ENCODE measurements around the gene ASB18.
A peak's percentile ranks its signal among the peaks of the same experiment; 100 is the strongest.

Gene ASB18

DNA sequence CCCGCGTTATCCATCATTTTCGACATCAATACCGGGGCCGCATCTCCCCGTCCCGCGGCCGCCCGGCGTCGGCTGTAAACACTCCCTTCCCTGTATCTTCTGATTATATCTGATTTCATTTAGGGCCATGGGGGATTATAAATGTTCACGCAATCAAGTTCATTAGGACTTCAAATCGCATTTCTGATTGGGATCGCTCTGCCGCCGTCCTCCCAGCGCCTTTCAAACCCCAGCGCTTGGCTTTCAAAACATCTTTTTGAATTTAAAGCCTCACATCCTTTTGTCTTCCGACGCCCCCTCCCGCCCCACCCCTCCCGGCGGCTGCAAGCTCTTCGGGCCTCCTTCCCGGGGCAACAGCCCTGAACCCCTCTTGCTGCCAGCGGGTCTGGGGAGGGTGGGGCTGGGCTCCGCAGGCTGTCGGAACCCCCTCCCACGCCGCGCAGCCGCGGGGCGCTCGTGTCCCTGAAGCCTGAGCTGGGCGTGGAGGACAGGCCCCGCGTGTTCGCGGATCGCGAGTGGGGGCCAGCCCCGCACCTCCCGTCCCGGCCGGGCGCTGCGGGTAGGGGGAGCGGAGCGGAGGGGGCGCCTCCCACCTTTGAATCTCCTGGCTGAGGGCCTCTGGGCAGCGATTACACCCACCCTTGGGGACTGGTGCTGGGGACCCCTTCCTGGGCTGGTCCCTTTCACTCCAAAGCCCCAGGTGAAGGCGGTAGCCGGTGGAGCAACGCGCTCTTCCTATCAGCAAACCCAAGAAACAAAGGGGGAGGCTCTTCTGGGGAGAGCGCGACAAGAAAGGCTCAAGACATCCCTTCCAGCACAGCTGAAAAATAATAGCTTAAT, 84.8 kb downstream of the ASB18 start:
- no peak for TF ChIP-seq FOXP2 (optimal IDR thresholded peaks at IDR 0.05; ENCODE audit: control extremely low read depth, extremely low read length, insufficient read depth)
- no peak for TF ChIP-seq POLR2AphosphoS5 (IDR thresholded peaks at IDR 0.05; ENCODE audit: borderline replicate concordance, low read depth, low read length)
- no peak for TF ChIP-seq EZH2 (IDR thresholded peaks at IDR 0.05)
- no peak for DNase-seq (ENCODE audit: low read depth, low spot score)
- Histone ChIP-seq H3K9me3 (ENCODE audit: low read depth, low read length) (no peaks in the 10 kb centered on the region), H3K36me3 (ENCODE audit: insufficient read depth, low read length) (no peaks in the 10 kb centered on the region), H3K4me3 (peak overlapping the region; percentile 81), H3K27ac (no peak overlapping the region), H3K9ac (ENCODE audit: insufficient read length) (no peak overlapping the region)

DNA sequence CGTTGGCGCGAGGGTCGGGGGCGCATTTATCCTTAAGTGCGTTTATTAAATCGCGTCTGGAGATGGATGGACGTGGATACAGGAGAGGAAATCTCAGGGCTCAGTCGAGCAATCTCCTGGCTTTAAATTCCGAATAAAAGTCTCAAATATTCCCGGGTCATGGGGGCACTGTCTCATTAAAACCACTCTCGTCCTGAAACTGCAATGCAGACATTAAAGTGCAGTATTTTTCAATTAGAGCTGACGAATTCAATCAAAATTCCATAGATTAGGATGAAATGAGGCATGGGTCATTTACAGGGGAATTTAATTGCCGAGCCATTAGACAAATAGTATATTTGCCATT, 85.3 kb downstream of the ASB18 start:
- Histone ChIP-seq H3K4me3 (peak overlapping the region; percentile 81), H3K27ac (no peak overlapping the region), H3K9me3 (ENCODE audit: low read depth, low read length) (no peaks in the 10 kb centered on the region), H3K9ac (ENCODE audit: insufficient read length) (peak overlapping the region; percentile 40), H3K36me3 (ENCODE audit: insufficient read depth, low read length) (no peaks in the 10 kb centered on the region)
- no peak for TF ChIP-seq FOXP2 (optimal IDR thresholded peaks at IDR 0.05; ENCODE audit: control extremely low read depth, extremely low read length, insufficient read depth)
- no peak for TF ChIP-seq POLR2AphosphoS5 (IDR thresholded peaks at IDR 0.05; ENCODE audit: borderline replicate concordance, low read depth, low read length)
- no peak for TF ChIP-seq EZH2 (IDR thresholded peaks at IDR 0.05)
- no peak for DNase-seq (ENCODE audit: low read depth, low spot score)

DNA sequence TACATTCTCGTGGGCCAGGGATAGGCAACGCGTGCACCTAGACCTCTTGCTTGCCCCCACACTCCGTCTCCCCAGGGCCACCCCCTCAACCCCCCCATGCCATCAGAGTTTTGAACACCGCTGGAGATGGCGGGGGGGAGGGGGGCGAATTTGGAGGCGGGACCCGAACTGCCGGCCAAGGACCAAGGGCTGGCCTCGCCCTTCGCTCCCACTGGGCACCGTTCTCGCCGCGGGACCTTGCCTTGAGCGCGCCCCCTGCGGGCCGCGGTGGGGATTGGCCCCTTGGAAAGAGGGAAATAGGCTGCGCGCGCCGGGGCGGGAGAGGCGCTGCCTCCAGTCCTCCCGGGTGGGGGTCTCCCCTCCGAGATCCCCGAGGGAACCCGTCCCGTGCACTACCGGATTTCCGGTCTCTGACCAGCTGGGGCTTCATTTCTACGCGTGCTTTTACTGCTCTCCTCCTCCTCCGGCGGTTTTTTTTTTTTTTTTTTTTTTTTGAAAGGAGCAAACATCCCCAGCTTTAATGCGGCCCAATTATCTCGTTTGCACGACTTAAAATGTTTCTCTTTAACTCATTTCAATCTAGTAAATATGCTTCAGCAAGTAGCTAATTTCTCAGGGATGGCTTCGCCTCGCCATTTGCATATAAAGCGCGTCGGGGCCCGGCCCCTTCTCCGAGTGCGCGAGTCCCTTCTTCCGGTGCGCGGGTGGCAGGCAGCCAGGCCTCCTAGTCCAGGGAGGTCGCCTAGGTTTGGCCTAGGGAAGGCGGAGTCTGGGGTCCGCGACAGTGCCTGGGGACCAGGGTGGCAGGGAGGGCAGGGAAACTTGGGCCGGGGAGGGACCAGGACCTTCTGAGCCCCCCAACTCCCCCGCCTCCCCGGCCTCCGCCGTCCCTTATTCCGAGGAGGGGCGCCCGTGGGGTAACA, 86.0 kb downstream of the ASB18 start:
- H3K36me3 ChIP-seq (ENCODE audit: insufficient read depth, low read length) = no peaks in the 10 kb centered on the region
- H3K9ac ChIP-seq (ENCODE audit: insufficient read length) = peak overlapping the region; percentile 40
- no peaks in the 10 kb centered on the region for H3K9me3 ChIP-seq (ENCODE audit: low read depth, low read length)
- no peak overlapping the region for H3K27ac ChIP-seq
- H3K4me3 ChIP-seq = peak overlapping the region; percentile 81
- no peak for DNase-seq (ENCODE audit: low read depth, low spot score)
- no peak for TF ChIP-seq POLR2AphosphoS5 (IDR thresholded peaks at IDR 0.05; ENCODE audit: borderline replicate concordance, low read depth, low read length)
- no peak for TF ChIP-seq EZH2 (IDR thresholded peaks at IDR 0.05)
- no peak for TF ChIP-seq FOXP2 (optimal IDR thresholded peaks at IDR 0.05; ENCODE audit: control extremely low read depth, extremely low read length, insufficient read depth)

DNA sequence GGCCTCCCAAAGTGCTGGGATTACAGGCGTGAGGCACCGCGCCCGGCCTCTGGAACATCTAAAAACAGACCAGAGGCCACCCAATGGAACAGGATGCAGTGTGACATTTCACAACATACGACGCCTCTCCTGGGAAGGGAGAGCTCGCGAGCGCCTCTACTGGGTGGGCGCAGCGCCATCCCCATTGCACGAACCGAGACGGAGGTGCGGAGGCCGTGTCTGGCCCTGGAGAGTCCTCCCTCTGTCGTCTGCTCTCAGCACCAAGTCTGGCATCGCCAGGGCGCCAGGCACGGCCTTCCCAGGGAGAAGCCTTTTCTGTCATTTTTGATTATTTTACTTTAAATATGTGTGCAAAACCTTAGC, 86.6 kb downstream of the ASB18 start:
- no peaks in the 10 kb centered on the region for H3K9me3 ChIP-seq (ENCODE audit: low read depth, low read length)
- H3K4me3 ChIP-seq = peak overlapping the region; percentile 81
- no peak overlapping the region for H3K9ac ChIP-seq (ENCODE audit: insufficient read length)
- TF ChIP-seq EZH2 (IDR thresholded peaks at IDR 0.05) = no peak
- no peak for TF ChIP-seq POLR2AphosphoS5 (IDR thresholded peaks at IDR 0.05; ENCODE audit: borderline replicate concordance, low read depth, low read length)
- TF ChIP-seq FOXP2 (optimal IDR thresholded peaks at IDR 0.05; ENCODE audit: control extremely low read depth, extremely low read length, insufficient read depth) = no peak
- no peak overlapping the region for H3K27ac ChIP-seq
- no peaks in the 10 kb centered on the region for H3K36me3 ChIP-seq (ENCODE audit: insufficient read depth, low read length)
- DNase-seq (ENCODE audit: low read depth, low spot score) = no peak

DNA sequence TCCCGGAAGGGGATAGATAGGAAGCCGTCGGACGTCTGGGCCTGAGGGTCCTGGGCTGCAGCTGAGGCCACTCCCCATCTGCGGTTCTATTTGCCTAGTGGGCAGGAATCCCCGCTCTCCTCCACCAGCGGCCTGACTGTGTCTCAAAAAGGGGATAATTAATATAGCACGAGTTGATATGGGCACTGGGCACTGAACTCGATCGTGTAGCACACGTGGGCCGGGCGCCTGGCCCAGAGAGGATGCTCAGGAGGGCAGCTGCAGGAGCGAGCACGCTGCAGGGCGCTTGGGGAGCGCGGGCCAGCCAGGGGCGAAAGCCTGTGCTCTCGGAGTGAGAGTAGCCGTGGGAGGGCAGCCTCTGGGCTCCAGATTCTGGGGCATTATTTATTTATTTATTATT, 87.3 kb downstream of the ASB18 start:
- TF ChIP-seq POLR2AphosphoS5 (IDR thresholded peaks at IDR 0.05; ENCODE audit: borderline replicate concordance, low read depth, low read length) (no peak), FOXP2 (optimal IDR thresholded peaks at IDR 0.05; ENCODE audit: control extremely low read depth, extremely low read length, insufficient read depth) (no peak), EZH2 (IDR thresholded peaks at IDR 0.05) (no peak)
- no peak for DNase-seq (ENCODE audit: low read depth, low spot score)
- Histone ChIP-seq H3K36me3 (ENCODE audit: insufficient read depth, low read length) (no peaks in the 10 kb centered on the region), H3K27ac (no peak overlapping the region), H3K9me3 (ENCODE audit: low read depth, low read length) (no peaks in the 10 kb centered on the region), H3K9ac (ENCODE audit: insufficient read length) (no peak overlapping the region), H3K4me3 (no peak overlapping the region)

DNA sequence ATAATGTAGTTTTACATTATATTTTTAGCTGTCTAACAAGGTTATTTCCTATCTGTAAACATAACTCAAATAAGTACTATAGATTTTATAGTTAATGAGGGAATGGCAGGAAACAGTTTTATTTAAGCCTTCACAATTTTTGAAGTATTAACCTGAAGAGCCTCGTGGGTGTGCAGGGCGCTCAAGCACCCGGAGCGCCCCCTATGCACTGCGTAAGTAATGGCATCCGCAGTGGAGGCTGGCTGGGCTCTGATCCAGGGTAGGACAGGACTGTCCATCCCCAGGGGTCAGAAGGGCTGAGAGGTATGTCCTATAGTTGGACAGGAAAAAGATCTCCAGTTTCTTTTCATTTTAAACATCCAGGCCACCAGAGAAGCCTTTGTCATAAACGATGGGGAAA, 87.8 kb downstream of the ASB18 start:
- no peak overlapping the region for H3K27ac ChIP-seq
- H3K9me3 ChIP-seq (ENCODE audit: low read depth, low read length) = no peaks in the 10 kb centered on the region
- TF ChIP-seq FOXP2 (optimal IDR thresholded peaks at IDR 0.05; ENCODE audit: control extremely low read depth, extremely low read length, insufficient read depth) (no peak), EZH2 (IDR thresholded peaks at IDR 0.05) (no peak), POLR2AphosphoS5 (IDR thresholded peaks at IDR 0.05; ENCODE audit: borderline replicate concordance, low read depth, low read length) (no peak)
- DNase-seq (ENCODE audit: low read depth, low spot score) = no peak
- no peak overlapping the region for H3K9ac ChIP-seq (ENCODE audit: insufficient read length)
- no peak overlapping the region for H3K4me3 ChIP-seq
- no peaks in the 10 kb centered on the region for H3K36me3 ChIP-seq (ENCODE audit: insufficient read depth, low read length)

DNA sequence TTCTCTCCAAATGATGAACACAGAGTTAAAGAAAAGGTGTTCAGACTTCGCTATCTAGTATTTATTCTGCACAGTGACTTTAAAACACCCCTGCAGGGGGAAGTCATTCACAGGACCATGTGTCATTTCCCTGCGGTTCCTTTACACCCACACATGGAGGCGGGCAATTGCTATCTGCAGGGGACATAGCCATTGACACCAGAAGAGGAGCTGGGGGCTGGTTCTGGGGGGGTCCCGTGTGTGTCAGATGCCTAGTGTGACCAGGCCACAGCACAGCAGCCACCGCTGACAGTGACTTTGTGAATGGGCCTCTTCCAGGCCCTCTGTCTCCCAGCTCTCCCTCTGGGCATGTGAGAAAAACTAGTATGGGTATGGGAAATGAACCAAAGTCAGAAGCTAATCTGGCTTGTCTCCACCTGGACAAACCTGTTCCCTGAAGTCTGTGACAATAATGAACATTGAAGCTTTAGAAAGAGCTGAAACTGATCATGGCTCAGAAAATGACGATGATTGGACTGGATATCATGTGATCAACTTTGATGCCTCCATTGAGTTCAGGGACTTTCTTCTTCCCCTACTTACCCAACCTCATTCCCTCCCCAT, 88.6 kb downstream of the ASB18 start:
- Histone ChIP-seq H3K9me3 (ENCODE audit: low read depth, low read length) (no peaks in the 10 kb centered on the region), H3K9ac (ENCODE audit: insufficient read length) (no peak overlapping the region), H3K36me3 (ENCODE audit: insufficient read depth, low read length) (no peaks in the 10 kb centered on the region), H3K27ac (no peak overlapping the region), H3K4me3 (no peak overlapping the region)
- no peak for TF ChIP-seq EZH2 (IDR thresholded peaks at IDR 0.05)
- no peak for TF ChIP-seq FOXP2 (optimal IDR thresholded peaks at IDR 0.05; ENCODE audit: control extremely low read depth, extremely low read length, insufficient read depth)
- no peak for DNase-seq (ENCODE audit: low read depth, low spot score)
